Upper lobe of right lung (tissue), 1 donor: ENCODE measurements around the gene GPM6B. TPM values are rescaled to one million over a fixed set of nuclear protein-coding genes. Genes with fewer than 3 reads are reported as not detected.
A peak's percentile ranks its signal among the peaks of the same experiment; 100 is the strongest.

ENCODE experiments used
- ATAC-seq: fragments of 200-7000 bp; cut with Tn5 transposase; one replicate; pipeline ENCODE4 v1.9.1; 2020; ENCODE audit warnings: mild to moderate bottlenecking, moderate library complexity
- DNase-seq: peaks from one replicate; pipeline ENCODE4 v3.0.0-alpha.2; 2020
- H3K27ac ChIP-seq: fragments of 200-600 bp; one replicate; pipeline ENCODE4 v1.8.0; 2022
- H3K27me3 ChIP-seq: fragments of 200-600 bp; one replicate; pipeline ENCODE4 v1.8.0; 2022; ENCODE audit warnings: mild to moderate bottlenecking
- H3K36me3 ChIP-seq: fragments of 200-600 bp; one replicate; pipeline ENCODE4 v1.8.0; 2022
- H3K4me1 ChIP-seq: fragments of 200-600 bp; one replicate; pipeline ENCODE4 v1.8.0; 2022
- H3K4me3 ChIP-seq: fragments of 200-600 bp; one replicate; pipeline ENCODE4 v1.8.0; 2022; ENCODE audit warnings: mild to moderate bottlenecking
- H3K9me3 ChIP-seq: fragments of 200-600 bp; one replicate; pipeline ENCODE4 v1.8.0; 2022
- intact Hi-C: fragments of 100-400 bp; cut with DNase I; formaldehyde crosslinking; loops from one replicate; pipeline ENCODE4 v1.11.0; 2022
- total RNA-seq: library from RNA; stranded (reverse); fragmentation: NEBNext Ultra II Directional; extraction: Animal tissue kit (Norgen Biotek cat#: 25700); gene quantifications from one replicate; pipeline ENCODE4 v1.2.1, GENCODE V29; 2021
- TF ChIP-seq, protein P1 (sequence below): fragments of 200-600 bp; IDR thresholded peaks from one replicate; pipeline ENCODE4 v1.8.0; 2022; ENCODE audit warnings: antibody characterized with exemption
- donor health status: DM: no; HTN: yes; CAD: no; lungs with severe emphysema.

Gene GPM6B
- total RNA-seq, 1 donor from 2014 or later: 37.1 TPM

DNA sequence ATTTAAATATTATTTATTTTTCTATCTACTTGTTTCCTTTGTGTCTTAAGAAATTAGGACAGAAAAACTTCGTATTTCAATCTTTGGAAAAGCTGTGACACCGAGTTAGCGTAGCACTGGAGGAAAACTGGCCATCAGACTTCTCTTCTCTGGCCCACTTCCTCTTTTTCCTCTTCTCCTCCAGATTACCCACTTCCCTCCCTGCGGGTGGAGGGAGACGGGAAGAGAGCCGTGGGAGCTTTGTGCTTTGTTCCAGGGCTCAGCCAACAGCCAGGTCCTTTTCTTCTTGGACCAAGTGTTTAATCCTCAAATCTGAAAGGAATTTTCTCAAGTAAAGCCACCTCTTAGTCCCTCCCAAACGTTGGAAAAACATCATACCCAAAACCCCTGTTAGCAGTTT is 52.6 kb downstream of the GPM6B start:
- Histone ChIP-seq H3K27ac (peak overlapping the region; percentile 36), H3K9me3 (no peaks in the 10 kb centered on the region), H3K4me3 (no peak overlapping the region), H3K4me1 (peaks cover 16% of the 10 kb centered on the region), H3K27me3 (no peaks in the 10 kb centered on the region), H3K36me3 (peaks cover 25% of the 10 kb centered on the region)
- peak; percentile 64 for ATAC-seq
- no peak for DNase-seq
- TF ChIP-seq, protein P1, sequence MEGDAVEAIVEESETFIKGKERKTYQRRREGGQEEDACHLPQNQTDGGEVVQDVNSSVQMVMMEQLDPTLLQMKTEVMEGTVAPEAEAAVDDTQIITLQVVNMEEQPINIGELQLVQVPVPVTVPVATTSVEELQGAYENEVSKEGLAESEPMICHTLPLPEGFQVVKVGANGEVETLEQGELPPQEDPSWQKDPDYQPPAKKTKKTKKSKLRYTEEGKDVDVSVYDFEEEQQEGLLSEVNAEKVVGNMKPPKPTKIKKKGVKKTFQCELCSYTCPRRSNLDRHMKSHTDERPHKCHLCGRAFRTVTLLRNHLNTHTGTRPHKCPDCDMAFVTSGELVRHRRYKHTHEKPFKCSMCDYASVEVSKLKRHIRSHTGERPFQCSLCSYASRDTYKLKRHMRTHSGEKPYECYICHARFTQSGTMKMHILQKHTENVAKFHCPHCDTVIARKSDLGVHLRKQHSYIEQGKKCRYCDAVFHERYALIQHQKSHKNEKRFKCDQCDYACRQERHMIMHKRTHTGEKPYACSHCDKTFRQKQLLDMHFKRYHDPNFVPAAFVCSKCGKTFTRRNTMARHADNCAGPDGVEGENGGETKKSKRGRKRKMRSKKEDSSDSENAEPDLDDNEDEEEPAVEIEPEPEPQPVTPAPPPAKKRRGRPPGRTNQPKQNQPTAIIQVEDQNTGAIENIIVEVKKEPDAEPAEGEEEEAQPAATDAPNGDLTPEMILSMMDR: no peak
- intact Hi-C loops: no loop called here

DNA sequence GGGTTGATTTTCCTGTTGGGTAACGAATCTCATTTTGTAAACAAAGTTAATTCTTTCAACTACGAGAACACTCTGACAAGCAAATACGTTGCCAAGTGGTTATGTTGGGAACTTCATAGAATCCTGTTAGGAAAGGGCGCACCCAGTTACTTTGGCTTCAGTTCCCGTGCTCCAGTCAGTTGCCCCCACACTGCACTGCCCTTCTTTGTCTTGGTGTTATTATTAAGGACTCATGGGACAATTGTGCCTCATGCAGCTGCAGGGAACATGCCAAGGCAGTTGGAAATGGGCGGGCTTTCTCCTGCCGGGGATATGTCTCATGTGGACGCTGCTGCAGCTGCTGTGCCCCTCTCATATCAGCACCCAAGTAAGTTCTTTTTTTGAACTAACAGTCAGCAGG is 53.4 kb downstream of the GPM6B start:
- H3K4me3 ChIP-seq: no peak overlapping the region
- intact Hi-C loops: no loop called here
- no peaks in the 10 kb centered on the region for H3K27me3 ChIP-seq
- peak overlapping the region; percentile 36 for H3K27ac ChIP-seq
- ATAC-seq: peak; percentile 64
- TF ChIP-seq, protein P1: peak; percentile 15
- no peaks in the 10 kb centered on the region for H3K9me3 ChIP-seq
- no peak for DNase-seq
- H3K4me1 ChIP-seq: peaks cover 16% of the 10 kb centered on the region
- peaks cover 18% of the 10 kb centered on the region for H3K36me3 ChIP-seq

DNA sequence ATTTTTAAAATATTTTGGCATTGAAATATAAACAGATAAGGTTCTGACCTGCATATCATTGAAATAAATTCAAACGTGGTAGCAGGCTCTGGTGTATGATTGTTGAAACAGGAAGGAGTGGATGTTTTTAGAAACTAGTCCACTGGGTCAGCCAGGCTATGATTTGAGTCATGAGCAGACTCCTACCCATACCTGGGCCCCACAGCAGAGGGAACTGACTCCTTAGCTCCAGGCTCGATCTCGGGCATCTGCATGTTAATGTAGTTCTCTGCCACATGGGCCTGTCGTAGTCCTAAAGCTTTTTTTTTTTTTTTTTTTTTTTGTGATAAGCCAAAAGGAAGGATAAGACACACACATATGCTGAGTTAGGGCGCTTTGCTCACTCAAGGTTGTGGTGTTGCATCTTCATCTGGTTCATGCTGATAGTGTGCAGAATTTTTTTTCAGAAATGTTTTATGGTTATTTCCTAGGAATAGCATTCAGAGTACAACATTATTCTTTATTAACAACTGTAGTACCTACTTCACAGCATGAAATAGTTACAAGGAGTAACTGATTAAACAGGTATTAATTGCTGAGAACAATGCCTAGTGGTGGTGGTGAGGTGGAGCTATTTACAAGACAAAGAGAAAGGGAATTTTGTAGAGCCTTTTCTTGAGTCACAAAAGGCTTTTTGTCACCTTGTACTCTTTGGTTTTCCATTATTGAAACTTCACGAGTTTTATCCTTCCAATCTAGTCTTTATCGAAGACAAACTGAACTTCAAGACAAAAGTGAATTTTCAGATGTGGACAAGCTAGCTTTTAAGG is 55.1 kb downstream of the GPM6B start:
- TF ChIP-seq, protein P1: no peak
- DNase-seq (no peak), ATAC-seq (no peak)
- H3K27me3 ChIP-seq: no peaks in the 10 kb centered on the region
- peaks cover 15% of the 10 kb centered on the region for H3K36me3 ChIP-seq
- H3K27ac ChIP-seq: peak overlapping the region; percentile 17
- intact Hi-C loops: no loop called here
- no peaks in the 10 kb centered on the region for H3K9me3 ChIP-seq
- no peak overlapping the region for H3K4me3 ChIP-seq
- H3K4me1 ChIP-seq: peaks cover 16% of the 10 kb centered on the region

DNA sequence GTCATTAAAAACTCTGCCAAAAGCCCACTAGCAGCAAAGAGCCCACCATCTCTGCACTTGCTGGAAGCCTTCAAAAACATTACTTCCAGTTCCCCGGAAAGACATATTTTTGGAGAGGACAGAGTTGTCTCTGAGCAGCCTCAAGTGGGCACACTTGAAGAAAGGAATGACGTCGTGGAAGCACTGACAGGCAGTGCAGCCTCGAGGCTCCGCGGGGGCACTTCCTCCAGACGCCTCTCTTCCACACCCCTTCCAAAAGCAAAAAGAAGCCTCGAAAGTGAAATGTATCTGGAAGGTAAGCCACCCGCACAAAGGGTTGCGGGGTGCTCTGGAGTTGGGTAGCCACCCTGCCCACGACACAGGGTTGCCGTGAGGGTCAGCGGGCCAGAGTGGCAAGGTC is 56.5 kb downstream of the GPM6B start:
- DNase-seq: no peak
- ATAC-seq: no peak
- Histone ChIP-seq H3K4me1 (peaks cover 16% of the 10 kb centered on the region), H3K36me3 (peaks cover 12% of the 10 kb centered on the region), H3K4me3 (no peak overlapping the region), H3K27me3 (no peaks in the 10 kb centered on the region), H3K27ac (peak overlapping the region; percentile 17), H3K9me3 (no peaks in the 10 kb centered on the region)
- TF ChIP-seq, protein P1: no peak
- intact Hi-C loops: no loop called here

DNA sequence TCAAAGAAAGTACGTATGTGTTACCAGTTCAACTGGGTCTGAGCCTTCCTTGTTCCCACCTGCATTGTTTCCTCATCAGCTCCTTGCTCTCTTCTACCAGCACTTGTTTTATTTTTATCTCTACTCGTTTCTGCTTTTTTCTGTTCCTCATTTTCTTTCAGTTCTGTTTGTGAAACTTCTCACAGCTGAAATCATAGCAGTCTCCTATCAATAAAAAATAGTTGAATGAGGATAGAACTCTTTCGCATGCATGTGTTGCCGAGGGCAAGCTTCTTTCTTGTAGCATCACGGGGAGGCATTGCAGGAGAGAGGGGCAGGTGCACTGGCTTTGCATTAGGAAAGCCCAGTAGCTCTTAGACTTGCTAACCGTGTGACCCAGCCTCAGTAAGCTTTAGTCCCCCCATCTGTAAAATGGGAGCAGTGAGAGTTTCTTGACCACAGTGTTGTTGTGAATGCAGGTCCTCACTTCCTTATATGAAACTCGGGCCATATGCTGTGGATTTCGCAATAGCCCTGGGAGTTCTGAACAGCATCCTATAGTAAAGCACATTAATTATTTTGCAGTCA is 57.7 kb downstream of the GPM6B start:
- H3K36me3 ChIP-seq: peaks cover 12% of the 10 kb centered on the region
- intact Hi-C loops: no loop called here
- ATAC-seq (no peak), DNase-seq (no peak)
- TF ChIP-seq, protein P1: no peak
- peaks cover 9% of the 10 kb centered on the region for H3K4me1 ChIP-seq
- H3K9me3 ChIP-seq: no peaks in the 10 kb centered on the region
- H3K27ac ChIP-seq: no peak overlapping the region
- no peak overlapping the region for H3K4me3 ChIP-seq
- H3K27me3 ChIP-seq: no peaks in the 10 kb centered on the region
